ENCODE measurements around the gene RILPL2.

The RILPL2 gene

GRCh38 chr12:123393747-123394146 lies 42.7 kb downstream of the RILPL2 start:
- no peak for TF ChIP-seq ZBTB7A (IDR thresholded peaks at IDR 0.05; ENCODE audit: low read depth)
- no peak for TF ChIP-seq REST (IDR thresholded peaks at IDR 0.05; ENCODE audit: low read depth)
- no peak for TF ChIP-seq USF1 (IDR thresholded peaks at IDR 0.05)
- no peak for TF ChIP-seq CEBPB (IDR thresholded peaks at IDR 0.05)
- no peak for TF ChIP-seq NFIC (IDR thresholded peaks at IDR 0.05)
- no peak for TF ChIP-seq YY1 (IDR thresholded peaks at IDR 0.05; ENCODE audit: low read depth)

GRCh38 chr12:123391546-123392343 lies 44.7 kb downstream of the RILPL2 start:
- TF ChIP-seq RAD21 (IDR thresholded peaks at IDR 0.05; ENCODE audit: low read depth) (no peak), CEBPB (IDR thresholded peaks at IDR 0.05) (no peak), TEAD4 (IDR thresholded peaks at IDR 0.05) (no peak), REST (IDR thresholded peaks at IDR 0.05; ENCODE audit: low read depth) (no peak), ZBTB7A (IDR thresholded peaks at IDR 0.05; ENCODE audit: low read depth) (no peak), YY1 (IDR thresholded peaks at IDR 0.05; ENCODE audit: low read depth) (no peak)

GRCh38 chr12:123390498-123391426 lies 45.7 kb downstream of the RILPL2 start:
- TF ChIP-seq REST (IDR thresholded peaks at IDR 0.05; ENCODE audit: low read depth) (no peak), TCF12 (IDR thresholded peaks at IDR 0.05; ENCODE audit: low read depth) (no peak), TAF1 (IDR thresholded peaks at IDR 0.05; ENCODE audit: low read depth) (no peak), USF1 (IDR thresholded peaks at IDR 0.05) (no peak), CREB1 (IDR thresholded peaks at IDR 0.05; ENCODE audit: low read depth) (no peak), RAD21 (IDR thresholded peaks at IDR 0.05; ENCODE audit: low read depth) (no peak), CEBPB (IDR thresholded peaks at IDR 0.05) (no peak), FOXM1 (IDR thresholded peaks at IDR 0.05; ENCODE audit: borderline replicate concordance, low read depth) (no peak), NFIC (IDR thresholded peaks at IDR 0.05) (no peak), EP300 (IDR thresholded peaks at IDR 0.05; ENCODE audit: borderline replicate concordance) (no peak), ZBTB7A (IDR thresholded peaks at IDR 0.05; ENCODE audit: low read depth) (no peak), EGR1 (IDR thresholded peaks at IDR 0.05) (no peak)

- TF ChIP-seq REST (IDR thresholded peaks at IDR 0.05; ENCODE audit: low read depth), result no peak
- TF ChIP-seq FOXM1 (IDR thresholded peaks at IDR 0.05; ENCODE audit: borderline replicate concordance, low read depth), result no peak
- TF ChIP-seq CEBPB (IDR thresholded peaks at IDR 0.05), result no peak
- TF ChIP-seq NFIC (IDR thresholded peaks at IDR 0.05), result no peak
- peak; percentile 35; the same call in 1 of the 2 replicates for TF ChIP-seq MAX (IDR thresholded peaks at IDR 0.05)
- TF ChIP-seq TCF12 (IDR thresholded peaks at IDR 0.05; ENCODE audit: low read depth), result no peak
- TF ChIP-seq EGR1 (IDR thresholded peaks at IDR 0.05), result no peak
- no peak for TF ChIP-seq CREB1 (IDR thresholded peaks at IDR 0.05; ENCODE audit: low read depth)
- TF ChIP-seq RAD21 (IDR thresholded peaks at IDR 0.05; ENCODE audit: low read depth), result no peak; the same call in 1 of the 2 replicates
- 0 out of 2 replicates have a peak, but pooled peaks have one; percentile 9 for TF ChIP-seq YY1 (IDR thresholded peaks at IDR 0.05; ENCODE audit: low read depth)
- TF ChIP-seq ZBTB7A (IDR thresholded peaks at IDR 0.05; ENCODE audit: low read depth), result no peak; the same call in 1 of the 2 replicates
- no peak for TF ChIP-seq USF1 (IDR thresholded peaks at IDR 0.05)
- 0 out of 2 replicates have a peak, but pooled peaks have one; percentile 27 for TF ChIP-seq TAF1 (IDR thresholded peaks at IDR 0.05; ENCODE audit: low read depth)
- TF ChIP-seq TEAD4 (IDR thresholded peaks at IDR 0.05), result no peak
- 0 out of 2 replicates have a peak, but pooled peaks have one; percentile 25 for TF ChIP-seq EP300 (IDR thresholded peaks at IDR 0.05; ENCODE audit: borderline replicate concordance)
These were observed 46.7 kb downstream of the RILPL2 start for GRCh38 chr12:123389560-123390351.

All from Ishikawa (cell line).